Tibial nerve (tissue), 4 donors: ENCODE measurements around the gene PLXNA4.

ENCODE experiments used
- EP300 ChIP-seq, 2 donors: sonication (generic); formaldehyde crosslinking; IDR thresholded peaks; one replicate each; pipeline ENCODE4 v1.6.1; 2017; ENCODE audit warnings: antibody characterized with exemption in 2 of 2, mild to moderate bottlenecking in 1 of 2
- POLR2A ChIP-seq, 2 donors: fragments of 450-650 bp; IDR thresholded peaks; one replicate each; pipeline ENCODE4 v1.6.1; 2017; ENCODE audit warnings: antibody characterized with exemption in 2 of 2, mild to moderate bottlenecking in 2 of 2, moderate library complexity in 2 of 2
- TF ChIP-seq, protein P1 (sequence below), 5 experiments: fragments of 200-600 bp in 3 of 5; fragments of 450-650 bp in 2 of 5; sonication (generic) in 3 of 5; IDR thresholded peaks; one replicate each; pipeline ENCODE4 v1.5.1; 2016 to 2019; ENCODE audit warnings: antibody characterized with exemption in 5 of 5, mild to moderate bottlenecking in 3 of 5, moderate library complexity in 2 of 5

DNA sequence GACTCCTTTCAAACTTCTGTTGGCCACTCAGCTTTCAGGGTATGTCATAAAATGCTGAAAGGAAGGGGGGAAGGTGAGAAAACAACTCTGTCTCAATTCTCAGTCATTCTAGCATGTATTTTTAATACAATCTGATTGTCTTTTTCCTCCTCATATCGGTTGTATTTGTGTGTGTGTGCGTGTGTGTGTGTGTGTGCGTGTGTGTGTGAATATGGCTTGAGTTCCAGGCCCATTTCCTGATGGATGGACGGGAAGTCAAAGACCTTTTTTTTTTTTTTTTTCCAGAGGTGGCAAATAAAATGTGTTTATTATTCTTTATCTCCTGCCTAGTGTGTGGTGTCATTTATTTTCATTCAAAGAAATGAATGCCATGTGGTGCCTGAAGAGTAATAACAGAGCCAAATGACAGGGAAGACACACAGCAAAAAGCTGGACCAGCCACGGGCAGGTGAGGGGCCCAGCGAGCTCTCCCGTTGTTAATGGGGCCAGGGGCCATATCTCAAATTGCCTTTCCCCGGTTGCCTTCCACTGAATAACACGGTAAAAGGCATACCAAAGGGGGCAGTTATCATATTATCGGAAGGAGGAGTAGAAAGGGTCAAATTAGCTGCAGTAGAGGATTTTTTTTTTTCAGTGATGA lies 3.1 kb upstream of the PLXNA4 start:
- TF ChIP-seq, protein P1, sequence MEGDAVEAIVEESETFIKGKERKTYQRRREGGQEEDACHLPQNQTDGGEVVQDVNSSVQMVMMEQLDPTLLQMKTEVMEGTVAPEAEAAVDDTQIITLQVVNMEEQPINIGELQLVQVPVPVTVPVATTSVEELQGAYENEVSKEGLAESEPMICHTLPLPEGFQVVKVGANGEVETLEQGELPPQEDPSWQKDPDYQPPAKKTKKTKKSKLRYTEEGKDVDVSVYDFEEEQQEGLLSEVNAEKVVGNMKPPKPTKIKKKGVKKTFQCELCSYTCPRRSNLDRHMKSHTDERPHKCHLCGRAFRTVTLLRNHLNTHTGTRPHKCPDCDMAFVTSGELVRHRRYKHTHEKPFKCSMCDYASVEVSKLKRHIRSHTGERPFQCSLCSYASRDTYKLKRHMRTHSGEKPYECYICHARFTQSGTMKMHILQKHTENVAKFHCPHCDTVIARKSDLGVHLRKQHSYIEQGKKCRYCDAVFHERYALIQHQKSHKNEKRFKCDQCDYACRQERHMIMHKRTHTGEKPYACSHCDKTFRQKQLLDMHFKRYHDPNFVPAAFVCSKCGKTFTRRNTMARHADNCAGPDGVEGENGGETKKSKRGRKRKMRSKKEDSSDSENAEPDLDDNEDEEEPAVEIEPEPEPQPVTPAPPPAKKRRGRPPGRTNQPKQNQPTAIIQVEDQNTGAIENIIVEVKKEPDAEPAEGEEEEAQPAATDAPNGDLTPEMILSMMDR (IDR thresholded peaks at IDR 0.05): no peak
- TF ChIP-seq POLR2A (IDR thresholded peaks at IDR 0.05) (no peak), EP300 (IDR thresholded peaks at IDR 0.05) (no peak)
